Activated T-helper 17 cell treated with anti-CD3 and anti-CD28 coated beads, Interleukin-2, amount 50 U/mL, for 72 hours (primary cell): ENCODE data around the gene TRMT10B. TPM values are rescaled to one million over a fixed set of nuclear protein-coding genes. Genes with fewer than 3 reads are reported as not detected.

Source experiments
- ATAC-seq: fragments of 150-1000 bp; cut with Tn5 transposase; replicated peaks from 2 replicates; pipeline ENCODE4 v1.10.0; 2021; ENCODE audit warnings: mild to moderate bottlenecking, moderate library complexity
- H3K27ac Mint-ChIP-seq: one replicate; pipeline ENCODE4 v1.8.0; 2022; ENCODE audit warnings: mixed read lengths
- H3K27me3 Mint-ChIP-seq: one replicate; pipeline ENCODE4 v1.8.0; 2022; ENCODE audit warnings: mixed read lengths
- H3K36me3 Mint-ChIP-seq: one replicate; pipeline ENCODE4 v1.8.0; 2022; ENCODE audit warnings: low read depth, mild to moderate bottlenecking, mixed read lengths
- H3K4me1 Mint-ChIP-seq: one replicate; pipeline ENCODE4 v1.8.0; 2022; ENCODE audit warnings: mixed read lengths
- H3K4me3 Mint-ChIP-seq: one replicate; pipeline ENCODE4 v1.8.0; 2022; ENCODE audit warnings: mild to moderate bottlenecking, mixed read lengths
- H3K9me3 Mint-ChIP-seq: one replicate; pipeline ENCODE4 v1.8.0; 2022; ENCODE audit warnings: mixed read lengths
- total RNA-seq, 2 donors: library from RNA; stranded (reverse); gene quantifications; one replicate each; pipeline ENCODE4 v1.2.3, GENCODE V29; 2022

The TRMT10B gene
- 10 to 100 TPM in 1 of 2 donors, 1 to 10 TPM in 1; 9.9 to 13.1 TPM for total RNA-seq

- Mint-ChIP-seq H3K36me3 (no peaks in the 10 kb centered on the region), H3K27ac (peak within 1 kb of the TSS; percentile 99), H3K27me3 (no peaks in the 10 kb centered on the region), H3K4me3 (peak within 1 kb of the TSS; percentile 99), H3K9me3 (no peaks in the 10 kb centered on the region), H3K4me1 (peaks cover 17% of the 10 kb centered on the region)
- peak; percentile 91 for ATAC-seq
Observed at GRCh38 chr9:37753489-37754190, at the start of gene TRMT10B. TRMT10B (plus strand) TSS chr9:37753805; CDS start chr9:37761932, 8,127 bp downstream.

- H3K36me3 Mint-ChIP-seq: no peaks in the 10 kb centered on the region
- H3K9me3 Mint-ChIP-seq: no peaks in the 10 kb centered on the region
- no peak overlapping the region for H3K4me3 Mint-ChIP-seq
- H3K27ac Mint-ChIP-seq: no peak overlapping the region
- peak; percentile 9 for ATAC-seq
- peaks cover 3% of the 10 kb centered on the region for H3K4me1 Mint-ChIP-seq
- peaks cover 35% of the 10 kb centered on the region for H3K27me3 Mint-ChIP-seq
Observed at GRCh38 chr9:37705787-37706186, 47.8 kb upstream of the TRMT10B start.

GRCh38 chr9:37706290-37706689 lies 47.3 kb upstream of the TRMT10B start:
- peak; percentile 73 for ATAC-seq
- no peaks in the 10 kb centered on the region for H3K9me3 Mint-ChIP-seq
- peaks cover 3% of the 10 kb centered on the region for H3K4me1 Mint-ChIP-seq
- H3K27me3 Mint-ChIP-seq: peaks cover 33% of the 10 kb centered on the region
- H3K36me3 Mint-ChIP-seq: no peaks in the 10 kb centered on the region
- H3K4me3 Mint-ChIP-seq: no peak overlapping the region
- H3K27ac Mint-ChIP-seq: no peak overlapping the region

GRCh38 chr9:37707748-37708147 lies 45.9 kb upstream of the TRMT10B start:
- peaks cover 3% of the 10 kb centered on the region for H3K4me1 Mint-ChIP-seq
- no peak overlapping the region for H3K4me3 Mint-ChIP-seq
- ATAC-seq: no peak
- no peaks in the 10 kb centered on the region for H3K9me3 Mint-ChIP-seq
- H3K36me3 Mint-ChIP-seq: no peaks in the 10 kb centered on the region
- H3K27ac Mint-ChIP-seq: no peak overlapping the region
- H3K27me3 Mint-ChIP-seq: peaks cover 35% of the 10 kb centered on the region

GRCh38 chr9:37710046-37710445 lies 43.6 kb upstream of the TRMT10B start:
- ATAC-seq: no peak
- Mint-ChIP-seq H3K36me3 (no peaks in the 10 kb centered on the region), H3K27me3 (peaks cover 32% of the 10 kb centered on the region), H3K4me3 (no peak overlapping the region), H3K9me3 (no peaks in the 10 kb centered on the region), H3K27ac (no peak overlapping the region), H3K4me1 (peaks cover 3% of the 10 kb centered on the region)

- ATAC-seq: no peak
- peaks cover 16% of the 10 kb centered on the region for H3K27me3 Mint-ChIP-seq
- H3K9me3 Mint-ChIP-seq: no peaks in the 10 kb centered on the region
- H3K4me1 Mint-ChIP-seq: no peaks in the 10 kb centered on the region
- no peak overlapping the region for H3K27ac Mint-ChIP-seq
- no peaks in the 10 kb centered on the region for H3K36me3 Mint-ChIP-seq
- H3K4me3 Mint-ChIP-seq: no peak overlapping the region
Observed at GRCh38 chr9:37715260-37715659, 38.3 kb upstream of the TRMT10B start.

- Mint-ChIP-seq H3K4me3 (no peak overlapping the region), H3K27ac (no peak overlapping the region), H3K9me3 (no peaks in the 10 kb centered on the region), H3K4me1 (no peaks in the 10 kb centered on the region), H3K36me3 (no peaks in the 10 kb centered on the region), H3K27me3 (peaks cover 16% of the 10 kb centered on the region)
- no peak for ATAC-seq
Observed at GRCh38 chr9:37715991-37716505, 37.6 kb upstream of the TRMT10B start.

GRCh38 chr9:37719526-37719925 lies 34.1 kb upstream of the TRMT10B start:
- H3K9me3 Mint-ChIP-seq: no peaks in the 10 kb centered on the region
- no peaks in the 10 kb centered on the region for H3K36me3 Mint-ChIP-seq
- H3K27me3 Mint-ChIP-seq: peaks cover 12% of the 10 kb centered on the region
- H3K27ac Mint-ChIP-seq: no peak overlapping the region
- H3K4me3 Mint-ChIP-seq: no peak overlapping the region
- no peaks in the 10 kb centered on the region for H3K4me1 Mint-ChIP-seq
- ATAC-seq: no peak

GRCh38 chr9:37727013-37727412 lies 26.6 kb upstream of the TRMT10B start:
- Mint-ChIP-seq H3K4me3 (no peak overlapping the region), H3K9me3 (no peaks in the 10 kb centered on the region), H3K36me3 (no peaks in the 10 kb centered on the region), H3K27ac (no peak overlapping the region), H3K27me3 (peaks cover 9% of the 10 kb centered on the region), H3K4me1 (no peaks in the 10 kb centered on the region)
- no peak for ATAC-seq

- peaks cover 9% of the 10 kb centered on the region for H3K27me3 Mint-ChIP-seq
- no peaks in the 10 kb centered on the region for H3K4me1 Mint-ChIP-seq
- H3K36me3 Mint-ChIP-seq: no peaks in the 10 kb centered on the region
- no peak overlapping the region for H3K4me3 Mint-ChIP-seq
- no peak for ATAC-seq
- H3K27ac Mint-ChIP-seq: no peak overlapping the region
- H3K9me3 Mint-ChIP-seq: no peaks in the 10 kb centered on the region
Observed at GRCh38 chr9:37729499-37729898, 24.1 kb upstream of the TRMT10B start.

- peaks cover 9% of the 10 kb centered on the region for H3K27me3 Mint-ChIP-seq
- no peak for ATAC-seq
- no peaks in the 10 kb centered on the region for H3K9me3 Mint-ChIP-seq
- H3K4me3 Mint-ChIP-seq: no peak overlapping the region
- H3K36me3 Mint-ChIP-seq: no peaks in the 10 kb centered on the region
- H3K4me1 Mint-ChIP-seq: no peaks in the 10 kb centered on the region
- no peak overlapping the region for H3K27ac Mint-ChIP-seq
Observed at GRCh38 chr9:37730256-37730655, 23.3 kb upstream of the TRMT10B start.

- H3K27ac Mint-ChIP-seq: no peak overlapping the region
- H3K36me3 Mint-ChIP-seq: no peaks in the 10 kb centered on the region
- H3K4me3 Mint-ChIP-seq: no peak overlapping the region
Observed at GRCh38 chr9:37730839-37731238, 22.8 kb upstream of the TRMT10B start.

GRCh38 chr9:37732086-37732741 lies 21.4 kb upstream of the TRMT10B start:
- H3K36me3 Mint-ChIP-seq: no peaks in the 10 kb centered on the region
- no peak for ATAC-seq
- no peaks in the 10 kb centered on the region for H3K9me3 Mint-ChIP-seq
- H3K4me1 Mint-ChIP-seq: no peaks in the 10 kb centered on the region
- H3K27me3 Mint-ChIP-seq: peaks cover 4% of the 10 kb centered on the region
- H3K4me3 Mint-ChIP-seq: no peak overlapping the region
- H3K27ac Mint-ChIP-seq: no peak overlapping the region

More at GRCh38 chr9:37730839-37731238, 22.8 kb upstream of the TRMT10B start:
- ATAC-seq: no peak
- Mint-ChIP-seq H3K4me1 (no peaks in the 10 kb centered on the region), H3K27me3 (peaks cover 9% of the 10 kb centered on the region), H3K9me3 (no peaks in the 10 kb centered on the region)

GRCh38 chr9:37732952-37733351 lies 20.7 kb upstream of the TRMT10B start:
- Mint-ChIP-seq H3K4me1 (no peaks in the 10 kb centered on the region), H3K27ac (no peak overlapping the region), H3K9me3 (no peaks in the 10 kb centered on the region), H3K4me3 (no peak overlapping the region), H3K36me3 (no peaks in the 10 kb centered on the region), H3K27me3 (peaks cover 4% of the 10 kb centered on the region)
- ATAC-seq: no peak

GRCh38 chr9:37739222-37739621 lies 14.4 kb upstream of the TRMT10B start:
- Mint-ChIP-seq H3K27ac (no peak overlapping the region), H3K4me1 (no peaks in the 10 kb centered on the region), H3K9me3 (no peaks in the 10 kb centered on the region), H3K36me3 (no peaks in the 10 kb centered on the region), H3K27me3 (peaks cover 5% of the 10 kb centered on the region), H3K4me3 (no peak overlapping the region)
- no peak for ATAC-seq
